Liver (tissue), 9 donors: ENCODE measurements around the gene TCF7L2. TPM values are rescaled to one million over a fixed set of nuclear protein-coding genes. Genes with fewer than 3 reads are reported as not detected.

Source experiments
- DNase-seq: peaks from one replicate; pipeline ENCODE4 v3.0.0-alpha.2; 2017; ENCODE audit warnings: low spot score
- H3K27ac ChIP-seq, 2 donors: one replicate each; pipeline ENCODE4 v1.7.0; 2013; ENCODE audit warnings: inconsistent platforms in 2 of 2, low read length in 2 of 2, control low read depth in 1 of 2, low read depth in 1 of 2, mild to moderate bottlenecking in 1 of 2
- H3K27me3 ChIP-seq, 4 donors: one replicate each; pipeline versions ENCODE4 v1.6.1 to v1.7.0; 2013; ENCODE audit warnings: low read length in 3 of 4, inconsistent platforms in 1 of 4, mild to moderate bottlenecking in 1 of 4, moderate library complexity in 1 of 4; ENCODE audit not compliant: control insufficient read depth in 4 of 4, insufficient read depth in 4 of 4
- H3K36me3 ChIP-seq, 4 donors: one replicate each; pipeline versions ENCODE4 v1.6.1 to v1.7.0; 2013; ENCODE audit warnings: low read length in 3 of 4, mild to moderate bottlenecking in 3 of 4, low read depth in 1 of 4, moderate library complexity in 1 of 4; ENCODE audit not compliant: control insufficient read depth in 4 of 4, insufficient read depth in 3 of 4
- H3K4me1 ChIP-seq, 4 donors: one replicate each; pipeline versions ENCODE4 v1.6.1 to v1.7.0; 2013; ENCODE audit warnings: low read length in 3 of 4, mild to moderate bottlenecking in 3 of 4, moderate library complexity in 1 of 4; ENCODE audit not compliant: control insufficient read depth in 4 of 4, insufficient read depth in 4 of 4
- H3K4me3 ChIP-seq, 3 donors: one replicate each; pipeline versions ENCODE4 v1.6.1 to v1.7.0; 2013; ENCODE audit warnings: low read length in 3 of 3, control low read depth in 1 of 3, low read depth in 1 of 3, mild to moderate bottlenecking in 1 of 3
- H3K9ac ChIP-seq, 2 donors: one replicate each; pipeline ENCODE4 v1.7.0; 2013; ENCODE audit warnings: low read length in 2 of 2, mild to moderate bottlenecking in 2 of 2, moderate library complexity in 2 of 2, control low read depth in 1 of 2, low read depth in 1 of 2
- H3K9me3 ChIP-seq, 4 donors: one replicate each; pipeline versions ENCODE4 v1.6.1 to v1.7.0; 2013; ENCODE audit warnings: low read length in 3 of 4; ENCODE audit not compliant: control insufficient read depth in 4 of 4
- EGR1 ChIP-seq, 2 donors: IDR thresholded peaks; 2 replicates each; pipeline ENCODE4 v1.6.1; 2016 to 2018; ENCODE audit warnings: antibody characterized with exemption in 2 of 2, low read depth in 2 of 2
- FOXA2 ChIP-seq: IDR thresholded peaks from 2 replicates; pipeline ENCODE4 v1.6.1; 2016; ENCODE audit warnings: antibody characterized with exemption
- GABPA ChIP-seq, 2 donors: IDR thresholded peaks in 1 of 2; conservative IDR thresholded peaks in 1 of 2; 2 replicates each; pipeline ENCODE4 v1.6.1; 2016; ENCODE audit warnings: antibody characterized with exemption in 2 of 2, mild to moderate bottlenecking in 1 of 2, moderate library complexity in 1 of 2
- HNF4A ChIP-seq, 2 donors: conservative IDR thresholded peaks; 2 replicates each; pipeline ENCODE4 v1.6.1; 2016; ENCODE audit warnings: antibody characterized with exemption in 2 of 2, mild to moderate bottlenecking in 2 of 2
- HNF4G ChIP-seq: IDR thresholded peaks from 2 replicates; pipeline ENCODE4 v1.6.1; 2016; ENCODE audit warnings: antibody characterized with exemption
- JUND ChIP-seq, 2 donors: IDR thresholded peaks; 2 replicates each; pipeline ENCODE4 v1.6.1; 2016; ENCODE audit warnings: antibody characterized with exemption in 2 of 2
- NR2F2 ChIP-seq: IDR thresholded peaks from 2 replicates; pipeline ENCODE4 v1.6.1; 2016; ENCODE audit warnings: antibody characterized with exemption
- RAD21 ChIP-seq, 2 donors: IDR thresholded peaks; 2 replicates each; pipeline ENCODE4 v1.6.1; 2016; ENCODE audit warnings: antibody characterized with exemption in 2 of 2, mild to moderate bottlenecking in 2 of 2
- RXRA ChIP-seq, 2 donors: IDR thresholded peaks; 2 replicates each; pipeline ENCODE4 v1.6.1; 2017 to 2018; ENCODE audit warnings: antibody characterized with exemption in 2 of 2, mild to moderate bottlenecking in 1 of 2
- TAF1 ChIP-seq: conservative IDR thresholded peaks from 2 replicates; pipeline ENCODE4 v1.6.1; 2016; ENCODE audit warnings: antibody characterized with exemption, mild to moderate bottlenecking
- WGBS: extraction: QIAGEN DNeasy Blood & Tissue Kit; methylation state at CpG from one replicate; pipeline ENCODE4 v1.1.7; 2013; 5-methylcytosine and 5-hydroxymethylcytosine counted together
- polyA plus RNA-seq, 2 donors: library from polyadenylated mRNA; stranded (reverse) in 1 of 2; unstranded in 1 of 2; fragments of 200-250 nt in 1 of 2; fragments of >200 nt in 1 of 2; fragmentation: Nextera tagmentation in 1 of 2; extraction: Ambion mirVana in 1 of 2; gene quantifications; one replicate each; pipeline versions ENCODE4 v1.2.1 to v1.2.3, GENCODE V29; 2013 to 2015
- total RNA-seq, 2 donors: library from RNA; depleted of rRNA; stranded (reverse); fragments of >200 nt; gene quantifications; one replicate each; pipeline ENCODE4 v1.2.3, GENCODE V29; 2014
- TF ChIP-seq, protein P1 (sequence below): IDR thresholded peaks from 2 replicates; pipeline ENCODE4 v1.6.1; 2016; ENCODE audit warnings: antibody characterized with exemption, mild to moderate bottlenecking
- TF ChIP-seq, protein P2 (sequence below): IDR thresholded peaks from 2 replicates; pipeline ENCODE4 v1.6.1; 2016; ENCODE audit warnings: antibody characterized with exemption
- TF ChIP-seq, protein P3 (sequence below): IDR thresholded peaks from 2 replicates; pipeline ENCODE4 v1.6.1; 2016; ENCODE audit warnings: antibody characterized with exemption
- TF ChIP-seq, protein P4 (sequence below): fragments of 150-350 bp; IDR thresholded peaks from 2 replicates; pipeline ENCODE4 v1.5.1; 2017; ENCODE audit warnings: improper control_type of control experiment, low read depth, low read length; ENCODE audit not compliant: missing input control
- donor health status: healthy.
- donor health status: healthy.
- donor health status: healthy.
- donor health status: healthy.
- donor health status: healthy.

TCF7L2 gene
- total and polyA plus RNA-seq, 4 donors, result 4.9 to 18.0 (median 8.3) TPM

DNA sequence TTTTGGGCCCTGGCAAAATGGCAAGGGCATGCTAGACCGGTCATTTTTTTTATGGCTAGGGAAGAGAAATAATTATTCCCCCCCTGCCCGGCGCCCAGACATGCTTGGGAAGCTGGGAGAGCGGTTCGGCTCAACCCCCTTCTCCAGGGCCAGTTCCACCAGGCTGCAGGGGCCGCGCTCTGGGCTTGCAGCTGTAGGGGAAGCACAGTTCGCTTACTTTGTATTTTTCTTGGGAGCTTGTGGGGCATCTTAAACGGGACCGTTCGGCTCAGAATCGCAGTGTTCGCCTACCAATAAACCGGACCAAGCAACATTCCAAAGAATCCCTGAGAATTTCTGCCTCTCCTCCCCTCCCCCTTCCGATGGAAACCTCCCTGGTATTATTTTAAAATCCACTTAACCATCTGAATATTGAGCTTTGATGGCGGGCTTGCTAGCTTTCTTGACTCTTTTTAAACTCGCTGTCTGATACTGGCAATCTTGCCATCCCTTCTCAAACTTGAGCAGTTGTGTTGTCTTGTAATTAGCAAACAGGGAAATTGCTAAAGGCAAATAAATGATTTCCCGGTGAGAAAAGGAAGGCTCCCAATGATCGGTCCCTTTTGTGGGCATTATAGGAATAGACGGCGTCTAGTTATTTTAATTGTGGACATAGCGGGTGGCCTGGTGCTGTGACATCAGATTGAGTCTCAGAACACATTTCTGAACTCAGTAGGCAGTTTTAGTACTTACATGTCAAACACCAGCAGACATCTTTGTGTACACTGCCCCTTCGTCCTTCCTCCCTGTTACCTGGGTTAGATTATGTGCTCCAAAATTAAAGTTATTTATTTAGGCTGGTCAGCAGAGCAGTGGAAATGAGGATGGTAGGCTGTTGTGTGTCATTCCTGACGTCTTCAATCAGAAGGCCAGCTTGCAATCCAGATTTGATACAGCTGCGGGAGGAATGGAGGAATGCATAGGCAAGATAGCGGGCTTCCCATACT is 3.4 kb downstream of the TCF7L2 start:
- Histone ChIP-seq H3K9me3 (no peaks in the 10 kb centered on the region), H3K36me3 (peaks cover 2 to 4% (median 3%) of the 10 kb centered on the region in 4 donors), H3K27me3 (no peaks in the 10 kb centered on the region), H3K4me1 (peaks cover 6 to 45% (median 26%) of the 10 kb centered on the region in 4 donors), H3K27ac (peak overlapping the region; percentile 92 to 99), H3K4me3 (peak overlapping the region; percentile 53 to 99 (median 92)), H3K9ac (peak overlapping the region; percentile 75)
- TF ChIP-seq HNF4G, result no peak
- TF ChIP-seq, protein P1, sequence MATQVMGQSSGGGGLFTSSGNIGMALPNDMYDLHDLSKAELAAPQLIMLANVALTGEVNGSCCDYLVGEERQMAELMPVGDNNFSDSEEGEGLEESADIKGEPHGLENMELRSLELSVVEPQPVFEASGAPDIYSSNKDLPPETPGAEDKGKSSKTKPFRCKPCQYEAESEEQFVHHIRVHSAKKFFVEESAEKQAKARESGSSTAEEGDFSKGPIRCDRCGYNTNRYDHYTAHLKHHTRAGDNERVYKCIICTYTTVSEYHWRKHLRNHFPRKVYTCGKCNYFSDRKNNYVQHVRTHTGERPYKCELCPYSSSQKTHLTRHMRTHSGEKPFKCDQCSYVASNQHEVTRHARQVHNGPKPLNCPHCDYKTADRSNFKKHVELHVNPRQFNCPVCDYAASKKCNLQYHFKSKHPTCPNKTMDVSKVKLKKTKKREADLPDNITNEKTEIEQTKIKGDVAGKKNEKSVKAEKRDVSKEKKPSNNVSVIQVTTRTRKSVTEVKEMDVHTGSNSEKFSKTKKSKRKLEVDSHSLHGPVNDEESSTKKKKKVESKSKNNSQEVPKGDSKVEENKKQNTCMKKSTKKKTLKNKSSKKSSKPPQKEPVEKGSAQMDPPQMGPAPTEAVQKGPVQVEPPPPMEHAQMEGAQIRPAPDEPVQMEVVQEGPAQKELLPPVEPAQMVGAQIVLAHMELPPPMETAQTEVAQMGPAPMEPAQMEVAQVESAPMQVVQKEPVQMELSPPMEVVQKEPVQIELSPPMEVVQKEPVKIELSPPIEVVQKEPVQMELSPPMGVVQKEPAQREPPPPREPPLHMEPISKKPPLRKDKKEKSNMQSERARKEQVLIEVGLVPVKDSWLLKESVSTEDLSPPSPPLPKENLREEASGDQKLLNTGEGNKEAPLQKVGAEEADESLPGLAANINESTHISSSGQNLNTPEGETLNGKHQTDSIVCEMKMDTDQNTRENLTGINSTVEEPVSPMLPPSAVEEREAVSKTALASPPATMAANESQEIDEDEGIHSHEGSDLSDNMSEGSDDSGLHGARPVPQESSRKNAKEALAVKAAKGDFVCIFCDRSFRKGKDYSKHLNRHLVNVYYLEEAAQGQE, result no peak
- TF ChIP-seq, protein P2, sequence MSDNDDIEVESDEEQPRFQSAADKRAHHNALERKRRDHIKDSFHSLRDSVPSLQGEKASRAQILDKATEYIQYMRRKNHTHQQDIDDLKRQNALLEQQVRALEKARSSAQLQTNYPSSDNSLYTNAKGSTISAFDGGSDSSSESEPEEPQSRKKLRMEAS, result no peak
- TF ChIP-seq JUND (IDR thresholded peaks at IDR 0.05), result no peak
- TF ChIP-seq NR2F2, result no peak
- TF ChIP-seq, protein P3, sequence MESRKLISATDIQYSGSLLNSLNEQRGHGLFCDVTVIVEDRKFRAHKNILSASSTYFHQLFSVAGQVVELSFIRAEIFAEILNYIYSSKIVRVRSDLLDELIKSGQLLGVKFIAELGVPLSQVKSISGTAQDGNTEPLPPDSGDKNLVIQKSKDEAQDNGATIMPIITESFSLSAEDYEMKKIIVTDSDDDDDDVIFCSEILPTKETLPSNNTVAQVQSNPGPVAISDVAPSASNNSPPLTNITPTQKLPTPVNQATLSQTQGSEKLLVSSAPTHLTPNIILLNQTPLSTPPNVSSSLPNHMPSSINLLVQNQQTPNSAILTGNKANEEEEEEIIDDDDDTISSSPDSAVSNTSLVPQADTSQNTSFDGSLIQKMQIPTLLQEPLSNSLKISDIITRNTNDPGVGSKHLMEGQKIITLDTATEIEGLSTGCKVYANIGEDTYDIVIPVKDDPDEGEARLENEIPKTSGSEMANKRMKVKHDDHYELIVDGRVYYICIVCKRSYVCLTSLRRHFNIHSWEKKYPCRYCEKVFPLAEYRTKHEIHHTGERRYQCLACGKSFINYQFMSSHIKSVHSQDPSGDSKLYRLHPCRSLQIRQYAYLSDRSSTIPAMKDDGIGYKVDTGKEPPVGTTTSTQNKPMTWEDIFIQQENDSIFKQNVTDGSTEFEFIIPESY, result no peak
- no peak for TF ChIP-seq FOXA2
- TF ChIP-seq TAF1, result no peak
- no peak for TF ChIP-seq EGR1 (IDR thresholded peaks at IDR 0.05; ENCODE audit: low read depth in 2 of 2)
- no peak for TF ChIP-seq HNF4A (conservative IDR thresholded peaks at IDR 0.05)
- DNase-seq, result peak; percentile 38
- 22% methylated on average over 26 of the region's 26 CpGs for WGBS

DNA sequence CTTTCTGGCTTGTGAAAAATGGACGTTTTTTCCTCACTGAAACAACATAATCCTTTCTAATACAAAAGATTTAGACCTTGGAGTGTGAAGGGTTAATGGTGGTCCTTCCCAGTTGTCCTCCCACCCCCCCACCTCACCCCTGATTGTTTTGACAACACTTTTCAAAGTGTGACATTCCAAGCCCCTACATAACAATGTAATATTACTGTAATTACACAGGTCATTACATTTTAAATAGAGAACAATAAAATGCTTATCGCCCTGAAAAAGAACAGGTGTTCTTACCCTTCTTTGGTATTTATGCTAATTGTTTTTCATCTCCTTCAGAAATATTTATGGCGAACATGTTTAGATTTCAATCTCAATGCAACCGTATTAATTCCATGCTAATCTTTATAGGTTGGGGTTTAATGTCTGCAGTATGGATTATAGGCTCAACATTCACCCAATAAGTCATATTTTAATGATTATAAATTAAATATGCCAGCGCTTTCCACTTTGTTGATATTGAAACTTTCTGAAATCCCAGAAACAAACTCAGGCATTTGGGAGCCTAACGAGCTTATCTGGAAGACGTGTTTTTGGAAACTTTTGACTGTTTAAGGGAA is 5.0 kb downstream of the TCF7L2 start:
- Histone ChIP-seq H3K4me3 (peak overlapping the region in 1 of 3 donors; percentile 20), H3K9ac (peak overlapping the region; percentile 31 to 72), H3K27me3 (no peaks in the 10 kb centered on the region), H3K4me1 (peaks cover 6 to 35% (median 22%) of the 10 kb centered on the region in 4 donors), H3K27ac (peak overlapping the region; percentile 67 to 74), H3K9me3 (no peaks in the 10 kb centered on the region), H3K36me3 (peaks cover 2 to 9% (median 3%) of the 10 kb centered on the region in 4 donors)
- WGBS, result 42% methylated on average over 7 of the region's 7 CpGs
- TF ChIP-seq, protein P1, result no peak
- TF ChIP-seq GABPA (IDR thresholded peaks at IDR 0.05 in 1 of 2, conservative IDR thresholded peaks at IDR 0.05 in 1 of 2) (no peak), RXRA (IDR thresholded peaks at IDR 0.05) (no peak), RAD21 (IDR thresholded peaks at IDR 0.05) (no peak)
- TF ChIP-seq, protein P4, sequence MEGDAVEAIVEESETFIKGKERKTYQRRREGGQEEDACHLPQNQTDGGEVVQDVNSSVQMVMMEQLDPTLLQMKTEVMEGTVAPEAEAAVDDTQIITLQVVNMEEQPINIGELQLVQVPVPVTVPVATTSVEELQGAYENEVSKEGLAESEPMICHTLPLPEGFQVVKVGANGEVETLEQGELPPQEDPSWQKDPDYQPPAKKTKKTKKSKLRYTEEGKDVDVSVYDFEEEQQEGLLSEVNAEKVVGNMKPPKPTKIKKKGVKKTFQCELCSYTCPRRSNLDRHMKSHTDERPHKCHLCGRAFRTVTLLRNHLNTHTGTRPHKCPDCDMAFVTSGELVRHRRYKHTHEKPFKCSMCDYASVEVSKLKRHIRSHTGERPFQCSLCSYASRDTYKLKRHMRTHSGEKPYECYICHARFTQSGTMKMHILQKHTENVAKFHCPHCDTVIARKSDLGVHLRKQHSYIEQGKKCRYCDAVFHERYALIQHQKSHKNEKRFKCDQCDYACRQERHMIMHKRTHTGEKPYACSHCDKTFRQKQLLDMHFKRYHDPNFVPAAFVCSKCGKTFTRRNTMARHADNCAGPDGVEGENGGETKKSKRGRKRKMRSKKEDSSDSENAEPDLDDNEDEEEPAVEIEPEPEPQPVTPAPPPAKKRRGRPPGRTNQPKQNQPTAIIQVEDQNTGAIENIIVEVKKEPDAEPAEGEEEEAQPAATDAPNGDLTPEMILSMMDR, result no peak
- DNase-seq, result no peak
